Cortex of kidney (tissue), 1 donor: ENCODE results near the gene MIEN1.
"Not testable (repeated sequence)": the region's sequence is repeated elsewhere in the genome, so short reads cannot be mapped to it uniquely, and the experiment has no call there.

ENCODE experiments used
- DNase-seq: peaks from one replicate; lab custom pipeline; 2025; lab: John Stamatoyannopoulos, UW

The MIEN1 gene

GRCh38 chr17:39716073-39716818 is 14.1 kb downstream of the MIEN1 start:
- DNase-seq: no peak

- no peak for DNase-seq
Measured at GRCh38 chr17:39715375-39716072, 14.8 kb downstream of the MIEN1 start.

GRCh38 chr17:39714234-39714633 is 16.1 kb downstream of the MIEN1 start:
- no peak for DNase-seq

- DNase-seq: no peak
Measured at GRCh38 chr17:39711851-39712250, 18.5 kb downstream of the MIEN1 start.

GRCh38 chr17:39711071-39711470 is 19.3 kb downstream of the MIEN1 start:
- DNase-seq: not testable (repeated sequence)

GRCh38 chr17:39709998-39710964 is 20.1 kb downstream of the MIEN1 start:
- DNase-seq: no peak

- DNase-seq: no peak
Measured at GRCh38 chr17:39709319-39709997, 20.9 kb downstream of the MIEN1 start.

- DNase-seq: no peak
Measured at GRCh38 chr17:39706921-39707337, 23.4 kb downstream of the MIEN1 start.

GRCh38 chr17:39706383-39706782 is 23.9 kb downstream of the MIEN1 start:
- DNase-seq: no peak

- DNase-seq: no peak
Measured at GRCh38 chr17:39705786-39706348, 24.5 kb downstream of the MIEN1 start.

GRCh38 chr17:39704821-39705551 is 25.3 kb downstream of the MIEN1 start:
- no peak for DNase-seq

GRCh38 chr17:39703913-39704312 is 26.4 kb downstream of the MIEN1 start:
- DNase-seq: no peak

GRCh38 chr17:39702901-39703893 is 27.1 kb downstream of the MIEN1 start:
- no peak for DNase-seq

GRCh38 chr17:39701784-39702422 is 28.4 kb downstream of the MIEN1 start:
- no peak for DNase-seq

GRCh38 chr17:39701012-39701783 is 29.1 kb downstream of the MIEN1 start:
- no peak for DNase-seq

- no peak for DNase-seq
Measured at GRCh38 chr17:39700148-39700987, 30.0 kb downstream of the MIEN1 start.

- no peak for DNase-seq
Measured at GRCh38 chr17:39699818-39700147, 30.5 kb downstream of the MIEN1 start, which contains the start of gene ERBB2. ERBB2 (plus strand) TSS chr17:39700064; CDS start chr17:39700239, 175 bp downstream.
